LNCaP clone FGC (cell line): ENCODE results near the gene SSC5D.

Experiments used
- DNase-seq: peaks from one replicate; pipeline ENCODE4 v3.0.0-alpha.2; 2011; ENCODE audit warnings: low read depth
- H3K4me3 ChIP-seq: 2 replicates; pipeline ENCODE4 v1.5.1; 2011; ENCODE audit warnings: mild to moderate bottlenecking, low read depth, low read length, control low read depth
- CTCF ChIP-seq: IDR thresholded peaks from 2 replicates; pipeline ENCODE4 v1.5.1; 2012; ENCODE audit warnings: mild to moderate bottlenecking; ENCODE audit not compliant: control insufficient read depth, insufficient read depth; ENCODE audit errors: extremely low read depth

Gene SSC5D

DNA sequence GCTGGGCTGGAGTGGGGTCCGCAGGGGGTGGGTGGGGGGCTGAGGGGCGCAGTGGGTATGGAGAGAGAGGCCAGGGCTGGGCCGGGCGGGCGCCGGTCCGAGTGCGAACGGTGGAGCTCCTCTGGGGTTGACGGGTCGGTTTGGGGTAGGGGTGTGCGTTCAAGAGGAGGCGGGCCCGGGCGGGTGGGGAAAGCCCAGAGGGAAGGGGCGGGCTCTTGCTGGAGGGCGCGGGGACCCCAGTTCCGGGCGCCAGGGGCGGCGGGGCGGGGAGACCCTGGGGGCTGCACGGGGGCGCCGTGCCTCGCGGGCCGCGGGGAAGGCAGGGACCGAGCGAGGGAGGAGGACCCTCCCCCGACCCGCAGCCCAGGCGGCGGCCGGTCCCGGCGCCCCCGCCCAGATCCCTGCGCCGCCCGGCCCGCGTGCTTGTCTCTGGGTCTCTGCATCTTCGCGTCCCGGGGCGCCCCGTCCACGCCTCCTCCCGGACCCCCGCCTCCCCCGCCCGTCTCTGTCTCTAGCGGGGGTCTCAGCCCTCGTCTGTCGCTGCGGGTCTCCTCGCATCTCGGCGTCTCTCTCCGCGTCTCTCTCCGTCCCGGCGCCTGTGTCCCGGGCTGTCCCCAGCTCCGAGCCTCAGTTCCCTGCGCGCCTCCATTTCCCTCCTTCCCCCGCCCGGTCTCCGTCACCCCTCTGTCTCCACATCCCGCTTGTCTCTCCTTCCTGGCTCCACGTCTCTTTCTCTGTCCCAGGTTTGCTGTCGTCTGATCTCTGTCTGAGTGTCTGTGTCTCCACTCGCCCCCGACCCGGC lies 36.9 kb upstream of the SSC5D start:
- H3K4me3 ChIP-seq = no peak overlapping the region
- TF ChIP-seq CTCF = no peak
- DNase-seq = no peak

DNA sequence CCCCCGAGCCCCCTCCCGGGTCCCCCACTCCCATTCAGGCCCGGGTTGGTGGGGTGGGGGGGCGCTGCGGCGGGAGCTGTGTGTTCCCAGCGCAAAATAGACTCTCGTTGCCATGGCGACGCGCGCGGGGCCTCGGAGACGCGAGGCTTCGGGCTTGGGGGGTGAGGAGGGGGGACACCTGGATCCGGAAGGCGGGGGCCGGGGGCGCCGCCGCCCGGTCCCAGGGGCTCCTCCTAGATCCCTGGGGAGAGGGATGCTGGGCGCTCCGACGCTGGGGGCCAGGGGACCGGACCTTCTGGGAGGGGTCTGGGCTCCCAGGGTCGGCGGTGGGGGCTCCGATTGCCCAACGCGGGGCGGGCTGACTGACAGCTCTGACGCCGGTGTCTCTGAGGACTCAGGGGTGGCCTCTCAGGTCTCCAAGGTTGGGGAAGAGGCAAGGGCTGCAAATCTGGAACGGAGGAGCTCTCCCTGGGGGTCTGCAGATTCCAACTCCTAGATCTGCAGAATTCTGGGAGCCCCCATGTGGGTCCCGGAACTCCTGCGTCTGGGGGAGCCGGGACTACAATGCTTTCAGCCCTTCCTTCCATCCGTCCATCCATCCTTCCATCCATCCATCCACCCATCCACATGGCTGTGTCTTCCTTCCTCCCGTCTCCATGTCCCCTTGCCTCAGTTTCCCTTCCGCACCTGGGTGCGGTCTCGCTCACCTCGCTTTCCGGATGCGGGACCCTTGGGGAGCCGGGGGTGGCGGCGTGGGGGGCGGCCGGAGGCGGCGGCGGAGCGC lies 36.1 kb upstream of the SSC5D start:
- TF ChIP-seq CTCF = no peak
- DNase-seq = no peak
- H3K4me3 ChIP-seq = no peak overlapping the region

DNA sequence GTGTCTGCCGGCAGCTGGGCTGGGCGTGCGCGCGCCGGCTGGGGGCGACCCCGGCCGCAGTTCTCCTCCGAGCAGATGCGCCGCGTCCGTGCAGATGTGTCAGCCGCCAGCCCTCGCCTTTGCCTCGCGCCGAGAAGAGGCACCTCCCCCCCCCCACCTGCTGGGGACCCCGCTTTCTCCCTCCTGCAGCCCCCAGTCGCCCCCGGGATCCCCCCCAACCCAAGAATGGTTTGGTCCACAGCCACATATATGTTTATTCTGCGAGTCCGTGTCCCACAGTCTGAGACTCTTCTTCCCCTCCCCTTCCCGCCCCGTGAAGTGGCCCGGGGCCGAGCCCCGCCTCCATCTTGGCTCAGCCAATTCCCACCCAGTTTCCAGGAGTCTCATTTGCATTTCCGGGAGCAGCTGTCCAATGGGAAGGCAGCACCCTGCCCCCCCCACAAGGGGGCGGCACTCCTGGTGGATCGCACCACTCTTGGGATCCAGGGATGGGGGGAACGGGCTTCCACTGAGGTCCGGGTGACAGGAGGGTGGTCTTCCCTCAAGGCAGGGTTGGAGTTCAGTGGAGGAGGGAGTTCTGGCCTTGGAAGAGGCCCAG lies 35.4 kb upstream of the SSC5D start:
- DNase-seq = no peak
- TF ChIP-seq CTCF = no peak
- H3K4me3 ChIP-seq = no peak overlapping the region

DNA sequence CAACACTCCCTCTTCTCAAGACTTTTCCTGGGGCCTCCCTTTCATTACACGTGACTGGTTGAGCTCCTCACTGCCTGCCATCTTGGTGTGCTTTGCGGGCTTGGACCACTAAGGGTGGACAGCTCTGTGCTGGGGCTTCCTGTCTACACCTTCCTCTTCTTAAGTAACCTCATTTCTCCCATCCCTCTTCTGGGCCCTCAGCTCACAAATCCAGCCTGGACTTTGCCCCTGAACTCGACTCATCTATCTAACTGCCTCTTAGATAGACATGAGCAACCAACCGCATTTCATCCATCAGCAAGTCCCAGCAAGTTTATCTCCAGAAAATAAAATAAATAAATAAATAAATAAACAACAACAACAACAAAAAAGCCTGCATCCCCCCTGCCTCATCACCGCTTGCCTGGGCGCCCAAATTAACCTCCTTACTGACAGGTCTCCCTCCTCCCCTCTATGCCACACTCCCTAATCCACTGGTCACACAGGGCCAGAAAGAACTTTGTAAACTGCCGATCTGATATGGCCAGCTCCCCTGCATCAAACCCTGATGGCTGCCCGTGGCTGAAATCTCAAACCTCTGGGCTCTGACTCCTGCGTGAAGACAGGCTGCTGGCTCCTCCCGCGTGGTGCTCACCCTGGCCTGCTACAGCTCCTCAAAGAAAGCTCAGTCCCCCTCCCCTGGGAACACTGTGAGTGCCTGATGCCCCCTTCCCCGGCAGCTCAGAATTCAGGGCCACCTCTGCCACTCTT lies 34.5 kb upstream of the SSC5D start:
- no peak overlapping the region for H3K4me3 ChIP-seq
- no peak for TF ChIP-seq CTCF
- DNase-seq = no peak

DNA sequence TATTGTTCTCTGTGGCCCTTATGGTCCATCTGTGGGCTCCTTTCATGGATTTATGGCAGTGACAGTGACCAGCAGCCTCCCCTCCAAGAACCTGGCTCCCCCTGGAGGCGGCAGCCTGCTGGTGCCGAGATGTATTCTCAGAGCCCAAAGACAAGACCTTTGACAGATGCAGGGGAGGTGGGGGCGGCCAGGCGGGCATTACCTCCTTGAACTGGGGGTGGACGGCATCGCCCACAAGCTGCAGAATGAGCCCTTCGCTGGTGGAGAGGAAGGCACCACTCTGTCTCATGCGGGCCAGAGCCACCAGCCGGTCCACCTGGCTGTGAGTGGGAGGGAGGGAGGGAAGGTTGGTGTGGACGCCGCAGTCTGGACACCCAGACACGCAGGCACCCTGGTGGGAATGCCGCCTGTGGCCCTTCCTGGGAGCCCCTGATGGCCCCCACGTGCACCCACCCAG lies 33.4 kb upstream of the SSC5D start:
- no peak for DNase-seq
- TF ChIP-seq CTCF = peak; percentile 54
- no peak overlapping the region for H3K4me3 ChIP-seq

- H3K4me3 ChIP-seq = no peak overlapping the region
- no peak for TF ChIP-seq CTCF
- DNase-seq = no peak
Measured at GRCh38 chr19:55455576-55456235, 32.5 kb upstream of the SSC5D start.
